Progenitor cell of endocrine pancreas (in vitro differentiated cells): ENCODE measurements around the gene ANAPC5. TPM values are rescaled to one million over a fixed set of nuclear protein-coding genes. Genes with fewer than 3 reads are reported as not detected.

Experiments
- DNase-seq: peaks from one replicate; pipeline ENCODE4 v3.0.0; 2021; ENCODE audit warnings: low spot score; ENCODE audit not compliant: unreplicated experiment
- H3K27ac Mint-ChIP-seq: 2 replicates; pipeline ENCODE4 v1.8.0; 2021; ENCODE audit warnings: mild to moderate bottlenecking, moderate library complexity, mixed read lengths
- H3K27me3 Mint-ChIP-seq: 2 replicates; pipeline ENCODE4 v1.8.0; 2021; ENCODE audit warnings: mixed read lengths
- H3K36me3 Mint-ChIP-seq: 2 replicates; pipeline ENCODE4 v1.8.0; 2022; ENCODE audit warnings: mixed read lengths; ENCODE audit not compliant: insufficient read depth
- H3K4me1 Mint-ChIP-seq: 2 replicates; pipeline ENCODE4 v1.8.0; 2021; ENCODE audit warnings: low read depth, mixed read lengths
- H3K4me3 Mint-ChIP-seq: 2 replicates; pipeline ENCODE4 v1.8.0; 2021; ENCODE audit warnings: low read depth, mild to moderate bottlenecking, moderate library complexity, mixed read lengths
- H3K9me3 Mint-ChIP-seq: 2 replicates; pipeline ENCODE4 v1.8.0; 2021; ENCODE audit warnings: low read depth, mixed read lengths
- CTCF ChIP-seq: fragments of 200-600 bp; sonication (generic); IDR thresholded peaks from one replicate; pipeline ENCODE4 v1.5.0; 2021; ENCODE audit warnings: antibody characterized with exemption, mild to moderate bottlenecking; ENCODE audit not compliant: unreplicated experiment
- total RNA-seq: library from RNA; stranded (reverse); gene quantifications from 2 replicates; pipeline ENCODE4 v1.2.1, GENCODE V29; 2021

The ANAPC5 gene
- total RNA-seq, 1 donor from 2014 or later, result 94.3 TPM

GRCh38 chr12:121288986-121289385, 63.2 kb downstream of the ANAPC5 start:
- no peak for TF ChIP-seq CTCF
- Mint-ChIP-seq H3K4me1 (peaks cover 1% of the 10 kb centered on the region), H3K27me3 (no peaks in the 10 kb centered on the region), H3K36me3 (peaks cover 9% of the 10 kb centered on the region), H3K4me3 (no peak overlapping the region), H3K9me3 (no peaks in the 10 kb centered on the region), H3K27ac (no peak overlapping the region)
- DNase-seq, result no peak

GRCh38 chr12:121288158-121288845, 63.9 kb downstream of the ANAPC5 start:
- no peak for TF ChIP-seq CTCF
- Mint-ChIP-seq H3K4me3 (no peak overlapping the region), H3K27me3 (no peaks in the 10 kb centered on the region), H3K4me1 (peaks cover 1% of the 10 kb centered on the region), H3K9me3 (no peaks in the 10 kb centered on the region), H3K27ac (no peak overlapping the region), H3K36me3 (peaks cover 11% of the 10 kb centered on the region)
- no peak for DNase-seq

DNA sequence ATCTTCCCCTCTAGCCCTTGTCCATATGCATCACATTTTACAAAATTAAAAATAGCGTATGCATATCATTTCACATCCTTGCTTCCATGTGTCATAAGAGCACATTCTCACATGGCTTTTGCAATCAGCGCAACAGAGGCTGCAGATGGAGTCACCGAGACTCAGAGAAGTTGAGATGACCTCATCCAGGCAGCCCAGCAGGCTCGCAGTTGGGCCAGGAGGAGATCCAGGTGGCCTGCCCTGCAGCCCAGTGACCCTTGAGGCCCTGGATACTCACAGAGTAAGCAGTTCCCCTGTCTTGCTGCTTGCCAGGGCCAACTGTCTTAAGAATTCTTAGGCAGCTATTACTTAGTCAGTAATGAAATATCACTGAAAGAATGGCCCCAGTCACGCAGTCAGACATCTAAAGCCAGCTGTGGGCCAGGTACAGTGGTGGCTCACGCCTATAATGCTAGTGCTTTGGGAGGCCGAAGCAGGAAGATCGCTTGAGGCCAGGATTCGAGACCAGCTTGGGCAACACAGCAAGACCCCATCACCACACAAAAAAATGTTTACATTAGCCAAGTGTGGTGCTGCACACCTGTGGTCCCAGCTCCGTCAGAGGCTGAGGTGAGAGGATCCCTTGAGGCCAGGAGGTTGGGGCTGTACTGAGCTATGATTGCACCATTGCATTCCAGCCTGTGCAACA, 64.8 kb downstream of the ANAPC5 start:
- Mint-ChIP-seq H3K4me3 (no peak overlapping the region), H3K27ac (no peak overlapping the region), H3K9me3 (no peaks in the 10 kb centered on the region), H3K36me3 (peaks cover 10% of the 10 kb centered on the region), H3K27me3 (no peaks in the 10 kb centered on the region), H3K4me1 (peaks cover 1% of the 10 kb centered on the region)
- DNase-seq, result no peak
- no peak for TF ChIP-seq CTCF

DNA sequence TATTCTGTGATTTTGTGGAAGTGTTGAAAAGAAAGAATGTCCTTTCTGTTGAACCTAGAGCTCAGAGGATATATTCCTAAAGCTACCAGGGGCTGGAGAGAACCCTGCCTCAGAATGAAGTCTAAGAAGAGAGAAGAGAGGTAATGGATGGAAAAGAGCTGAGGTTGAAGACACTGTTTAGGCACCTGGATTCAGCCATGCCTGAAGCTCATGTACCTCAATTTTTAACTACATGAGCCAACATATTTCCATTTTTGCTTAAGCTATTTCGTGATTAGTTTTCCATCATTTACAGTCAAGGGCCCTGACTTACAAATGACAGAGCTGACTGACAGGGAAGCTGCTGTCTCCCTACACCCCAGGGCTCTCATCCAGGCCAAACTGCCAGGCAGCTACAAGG, 66.4 kb downstream of the ANAPC5 start:
- peaks cover 1% of the 10 kb centered on the region for H3K4me1 Mint-ChIP-seq
- no peaks in the 10 kb centered on the region for H3K9me3 Mint-ChIP-seq
- no peak overlapping the region for H3K4me3 Mint-ChIP-seq
- no peak for DNase-seq
- H3K27ac Mint-ChIP-seq, result no peak overlapping the region
- peaks cover 7% of the 10 kb centered on the region for H3K36me3 Mint-ChIP-seq
- no peaks in the 10 kb centered on the region for H3K27me3 Mint-ChIP-seq
- no peak for TF ChIP-seq CTCF

GRCh38 chr12:121284551-121285390, 67.4 kb downstream of the ANAPC5 start:
- no peak for TF ChIP-seq CTCF
- H3K9me3 Mint-ChIP-seq, result no peaks in the 10 kb centered on the region
- H3K27ac Mint-ChIP-seq, result no peak overlapping the region
- H3K4me3 Mint-ChIP-seq, result no peak overlapping the region
- no peak for DNase-seq
- peaks cover 7% of the 10 kb centered on the region for H3K36me3 Mint-ChIP-seq
- peaks cover 1% of the 10 kb centered on the region for H3K4me1 Mint-ChIP-seq
- H3K27me3 Mint-ChIP-seq, result no peaks in the 10 kb centered on the region
